ENCODE measurements around the gene OXSR1. TPM values are rescaled to one million over a fixed set of nuclear protein-coding genes. Genes with fewer than 3 reads are reported as not detected.

Gene OXSR1
- total and polyA plus RNA-seq, 9 donors: 12.4 to 41.1 (median 28.4) TPM

DNA sequence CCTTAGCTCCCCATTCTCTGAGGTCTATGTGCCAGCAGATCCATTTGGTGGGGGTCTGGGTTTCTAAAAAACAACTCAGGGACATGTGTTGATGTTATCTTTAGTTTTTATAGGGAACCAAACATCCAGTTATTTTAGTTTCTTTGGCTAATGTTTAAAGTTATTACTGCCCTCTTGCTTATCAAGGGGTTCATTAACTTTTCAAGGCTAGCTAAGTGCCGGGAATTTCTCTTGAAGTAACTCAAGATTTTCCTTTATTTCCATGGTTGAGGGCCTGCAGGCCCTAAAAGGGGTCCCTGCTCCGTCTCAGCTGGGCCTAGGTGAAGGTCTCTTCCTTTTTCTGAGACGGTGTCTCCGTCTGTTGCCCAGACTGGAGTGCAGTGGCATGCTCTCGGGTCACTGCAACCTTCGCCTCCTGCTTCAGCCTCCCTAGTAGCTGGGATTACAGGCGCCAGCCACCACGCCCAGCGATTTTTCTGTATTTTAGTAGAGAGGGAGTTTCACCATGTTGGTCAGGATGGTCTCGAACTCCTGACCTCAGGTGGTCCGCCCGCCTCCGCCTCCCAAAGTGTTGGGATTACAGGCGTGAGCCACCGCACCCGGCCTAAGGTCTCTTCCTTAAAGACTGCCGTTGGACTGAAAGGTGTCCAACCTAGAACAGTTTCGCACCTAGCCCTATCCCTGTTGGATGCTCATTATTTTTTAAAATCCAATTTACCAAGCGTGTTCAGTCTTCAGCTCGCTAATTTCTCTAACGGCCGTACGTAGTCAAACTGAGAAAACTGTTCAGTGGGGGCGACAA is 1.3 kb upstream of the OXSR1 start:
- H3K4me1 ChIP-seq (ENCODE audit: insufficient read depth): peaks cover 8% of the 10 kb centered on the region
- peak overlapping the region in 1 of 2 donors; percentile 93 for H3K27ac ChIP-seq
- no peaks in the 10 kb centered on the region for H3K9me3 ChIP-seq
- peak; percentile 20 to 58 (median 55) for DNase-seq
- WGBS, 3 donors: 63 to 71% (median 65%) methylated on average over 24 of the region's 24 CpGs
- H3K4me3 ChIP-seq: peak overlapping the region; percentile 100
- intact Hi-C loops (cut with DNase I): loop anchor here in 2 of 4 donors (2.0 to 10.0 kb wide), 4 partner anchors 25 to 1169 kb away; partner anchors contain the start of genes ACAA1 (in 1 of the 2), EPM2AIP1 (in 1 of the 2), MLH1 (in 1 of the 2) and MYD88 (in 1 of the 2)
- no peaks in the 10 kb centered on the region for H3K36me3 ChIP-seq
- no peak for TF ChIP-seq EP300 (IDR thresholded peaks at IDR 0.05)
- TF ChIP-seq POLR2A (IDR thresholded peaks at IDR 0.05): no peak
- TF ChIP-seq, protein P1, sequence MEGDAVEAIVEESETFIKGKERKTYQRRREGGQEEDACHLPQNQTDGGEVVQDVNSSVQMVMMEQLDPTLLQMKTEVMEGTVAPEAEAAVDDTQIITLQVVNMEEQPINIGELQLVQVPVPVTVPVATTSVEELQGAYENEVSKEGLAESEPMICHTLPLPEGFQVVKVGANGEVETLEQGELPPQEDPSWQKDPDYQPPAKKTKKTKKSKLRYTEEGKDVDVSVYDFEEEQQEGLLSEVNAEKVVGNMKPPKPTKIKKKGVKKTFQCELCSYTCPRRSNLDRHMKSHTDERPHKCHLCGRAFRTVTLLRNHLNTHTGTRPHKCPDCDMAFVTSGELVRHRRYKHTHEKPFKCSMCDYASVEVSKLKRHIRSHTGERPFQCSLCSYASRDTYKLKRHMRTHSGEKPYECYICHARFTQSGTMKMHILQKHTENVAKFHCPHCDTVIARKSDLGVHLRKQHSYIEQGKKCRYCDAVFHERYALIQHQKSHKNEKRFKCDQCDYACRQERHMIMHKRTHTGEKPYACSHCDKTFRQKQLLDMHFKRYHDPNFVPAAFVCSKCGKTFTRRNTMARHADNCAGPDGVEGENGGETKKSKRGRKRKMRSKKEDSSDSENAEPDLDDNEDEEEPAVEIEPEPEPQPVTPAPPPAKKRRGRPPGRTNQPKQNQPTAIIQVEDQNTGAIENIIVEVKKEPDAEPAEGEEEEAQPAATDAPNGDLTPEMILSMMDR (IDR thresholded peaks at IDR 0.05): no peak
- H3K27me3 ChIP-seq: no peaks in the 10 kb centered on the region

DNA sequence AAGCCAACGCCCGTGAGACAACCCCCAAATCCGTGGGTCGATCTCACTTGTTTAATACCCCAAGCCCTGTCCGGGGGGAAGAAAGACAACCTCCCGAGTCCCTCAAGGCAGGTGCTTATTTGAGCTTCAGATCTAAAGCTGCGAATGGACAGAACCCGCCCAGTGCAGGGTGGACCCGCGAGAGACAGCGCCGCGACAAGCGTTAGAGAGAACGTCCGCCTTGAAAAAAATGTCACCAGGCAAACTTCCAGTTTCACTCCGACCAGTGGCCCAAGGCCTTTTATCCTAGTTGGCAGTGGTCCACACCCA is 740 bp upstream of the OXSR1 start:
- Histone ChIP-seq H3K36me3 (no peaks in the 10 kb centered on the region), H3K4me1 (ENCODE audit: insufficient read depth) (peaks cover 8% of the 10 kb centered on the region), H3K9me3 (no peaks in the 10 kb centered on the region), H3K27me3 (no peaks in the 10 kb centered on the region), H3K4me3 (peak overlapping the region; percentile 100), H3K27ac (peak overlapping the region; percentile 52 to 93)
- TF ChIP-seq POLR2A (IDR thresholded peaks at IDR 0.05): peak; percentile 77
- TF ChIP-seq EP300 (IDR thresholded peaks at IDR 0.05): no peak
- DNase-seq: no peak
- WGBS, 3 donors: 1 to 2% (median 2%) methylated on average over 17 of the region's 17 CpGs
- intact Hi-C loops (cut with DNase I): loop anchor here in 2 of 4 donors (2.0 to 10.0 kb wide), 4 partner anchors 26 to 1170 kb away; partner anchors contain the start of genes ACAA1 (in 1 of the 2), EPM2AIP1 (in 1 of the 2), MLH1 (in 1 of the 2) and MYD88 (in 1 of the 2)

DNA sequence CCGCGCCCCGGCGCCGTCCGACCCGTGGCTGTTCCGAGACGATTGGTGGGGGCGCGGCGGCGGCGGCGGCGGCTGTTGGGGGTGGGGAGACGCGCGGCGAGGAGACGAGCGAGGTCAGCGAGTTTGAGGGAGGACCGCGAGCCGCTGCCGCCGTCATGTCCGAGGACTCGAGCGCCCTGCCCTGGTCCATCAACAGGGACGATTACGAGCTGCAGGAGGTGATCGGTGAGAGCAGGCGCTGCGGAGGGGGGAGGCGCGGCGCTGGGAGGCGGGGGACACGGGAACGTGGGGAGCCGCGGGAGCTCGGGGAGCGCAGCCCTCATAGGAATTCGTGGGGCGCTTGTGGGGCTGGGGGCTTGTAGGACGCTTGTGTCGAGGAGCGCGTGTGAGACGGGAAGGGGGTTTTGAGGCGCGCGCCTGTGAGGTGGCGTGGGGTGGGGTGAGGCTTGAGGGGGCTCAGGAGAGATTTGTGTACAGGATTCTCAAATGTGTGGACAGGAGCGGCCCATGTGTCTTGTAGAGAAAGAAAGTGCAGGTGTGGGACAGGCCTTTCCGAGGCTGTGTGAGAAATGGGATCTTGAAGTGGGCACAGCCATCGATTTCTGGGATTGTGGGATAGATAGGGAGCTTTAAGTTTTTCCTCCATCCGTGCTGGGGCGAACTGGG is 518 bp downstream of the OXSR1 start:
- no peak for TF ChIP-seq POLR2A (IDR thresholded peaks at IDR 0.05)
- no peak for TF ChIP-seq EP300 (IDR thresholded peaks at IDR 0.05)
- TF ChIP-seq, protein P1 (IDR thresholded peaks at IDR 0.05): no peak
- H3K36me3 ChIP-seq: no peaks in the 10 kb centered on the region
- H3K4me3 ChIP-seq: peak overlapping the region; percentile 100
- intact Hi-C loops (cut with DNase I): loop anchor here in 2 of 4 donors (2.0 to 10.0 kb wide), 4 partner anchors 27 to 1171 kb away; partner anchors contain the start of genes ACAA1 (in 1 of the 2), EPM2AIP1 (in 1 of the 2), MLH1 (in 1 of the 2) and MYD88 (in 1 of the 2)
- 1% methylated on average over 30 to 62 of the region's 62 CpGs for WGBS, 3 donors
- H3K9me3 ChIP-seq: no peaks in the 10 kb centered on the region
- no peaks in the 10 kb centered on the region for H3K27me3 ChIP-seq
- H3K4me1 ChIP-seq (ENCODE audit: insufficient read depth): peaks cover 10% of the 10 kb centered on the region
- DNase-seq: peak in 2 of 5 donors; percentile 67 to 71
- H3K27ac ChIP-seq: peak overlapping the region; percentile 89 to 93

DNA sequence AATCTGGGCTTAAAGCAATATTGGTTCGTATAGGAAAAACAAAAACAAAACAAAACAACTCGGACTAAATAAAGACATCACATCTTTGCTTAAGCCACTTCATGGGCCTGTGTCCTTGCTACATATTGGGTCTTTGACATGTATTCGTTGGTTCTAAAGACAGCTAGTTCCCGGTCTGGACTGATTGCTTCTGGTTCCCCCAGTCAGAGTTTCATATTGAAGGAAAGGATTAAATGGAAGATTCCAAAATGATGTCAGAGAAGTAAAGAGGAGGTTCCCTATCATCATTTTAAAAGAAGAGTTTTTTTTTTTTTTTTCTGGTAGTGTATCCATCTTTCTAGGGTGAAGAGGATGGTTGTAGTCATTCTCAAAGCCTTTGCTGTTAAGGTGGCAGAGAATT is 2.3 kb downstream of the OXSR1 start:
- H3K27me3 ChIP-seq: no peaks in the 10 kb centered on the region
- intact Hi-C loops (cut with DNase I): loop anchor here in 2 of 4 donors (10.0 kb wide), 2 partner anchors 307 to 1173 kb away; partner anchors contain the start of genes EPM2AIP1 (in 1 of the 2) and MLH1 (in 1 of the 2)
- H3K4me1 ChIP-seq (ENCODE audit: insufficient read depth): peaks cover 10% of the 10 kb centered on the region
- no peak for DNase-seq
- WGBS, 3 donors: 74 to 75% (median 74%) methylated on average over 4 of the region's 4 CpGs
- no peak overlapping the region for H3K27ac ChIP-seq
- no peaks in the 10 kb centered on the region for H3K36me3 ChIP-seq
- TF ChIP-seq EP300 (IDR thresholded peaks at IDR 0.05): no peak
- no peak for TF ChIP-seq POLR2A (IDR thresholded peaks at IDR 0.05)
- TF ChIP-seq, protein P1 (IDR thresholded peaks at IDR 0.05): no peak
- no peaks in the 10 kb centered on the region for H3K9me3 ChIP-seq
- H3K4me3 ChIP-seq: no peak overlapping the region

Measured in ovary (tissue), 9 donors.